Measurements from ENCODE around the gene EMP3.
"Not testable (repeated sequence)": the region's sequence is repeated elsewhere in the genome, so short reads cannot be mapped to it uniquely, and the experiment has no call there.

Gene EMP3

DNA sequence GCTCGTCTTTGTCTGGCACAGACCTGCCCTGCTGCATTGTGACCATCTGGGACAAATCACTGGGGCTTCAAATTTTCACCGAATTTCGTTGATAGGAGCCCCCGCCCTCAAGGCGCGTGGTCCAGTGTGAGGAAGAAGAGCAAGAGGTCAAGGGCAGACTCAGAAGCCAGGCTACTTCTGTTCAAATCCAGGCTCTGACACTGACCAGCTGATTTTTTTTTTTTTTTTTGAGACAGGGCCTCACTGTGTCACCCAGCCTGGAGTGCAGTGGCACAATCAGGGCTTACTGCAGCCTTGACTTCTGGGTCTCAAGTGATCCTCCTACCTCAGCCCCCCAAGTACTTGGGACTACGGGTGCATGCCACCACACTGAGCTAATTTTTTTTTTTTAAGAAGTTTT lies 46.0 kb downstream of the EMP3 start:
- no CpG with 5 or more reads among the region's 7 CpGs for WGBS (ENCODE audit: extremely low coverage, insufficient coverage, insufficient read length)
- H3K18ac ChIP-seq (ENCODE audit: low read length): no peak overlapping the region
- no peak overlapping the region for H4K91ac ChIP-seq (ENCODE audit: low read depth, low read length)
- no peak overlapping the region for H3K4me2 ChIP-seq (ENCODE audit: low read length)
- H4K12ac ChIP-seq (ENCODE audit: low read depth, low read length): no peak overlapping the region
- no peak overlapping the region for H3K4ac ChIP-seq (ENCODE audit: low read depth, low read length)
- H2BK120ac ChIP-seq (ENCODE audit: insufficient read depth, low read length, poor library complexity): no peak overlapping the region
- no peak overlapping the region for H2AFZ ChIP-seq (ENCODE audit: insufficient read depth, low read length, poor library complexity)
- H3K9me3 ChIP-seq (ENCODE audit: insufficient read depth, low read depth, low read length): no peaks in the 10 kb centered on the region
- no peak overlapping the region for H3K23ac ChIP-seq (ENCODE audit: low read length)
- no peak overlapping the region for H2AK5ac ChIP-seq (ENCODE audit: low read length)
- H3K36me3 ChIP-seq (ENCODE audit: control insufficient read depth in 1 of 2, insufficient read depth in 2 of 2, low read length in 2 of 2): no peaks in the 10 kb centered on the region
- H4K8ac ChIP-seq (ENCODE audit: low read depth, low read length): no peak overlapping the region
- DNase-seq: no peak
- no peaks in the 10 kb centered on the region for H3K79me2 ChIP-seq (ENCODE audit: control insufficient read depth, insufficient read depth, low read length, poor library complexity)
- H3K27me3 ChIP-seq (ENCODE audit: insufficient read depth, low read length): no peaks in the 10 kb centered on the region
- H3K79me1 ChIP-seq (ENCODE audit: low read length): no peaks in the 10 kb centered on the region
- no peak overlapping the region for H3K4me3 ChIP-seq (ENCODE audit: low read depth, low read length)
- no peak overlapping the region for H2BK12ac ChIP-seq (ENCODE audit: low read length)
- H3K9ac ChIP-seq (ENCODE audit: low read length): no peak overlapping the region
- no peak overlapping the region for H3K14ac ChIP-seq (ENCODE audit: low read length)
- no peaks in the 10 kb centered on the region for H3K4me1 ChIP-seq (ENCODE audit: control insufficient read depth in 1 of 2, insufficient read depth in 2 of 2, low read length in 2 of 2)
- no peak overlapping the region for H2BK5ac ChIP-seq (ENCODE audit: low read depth, low read length, poor library complexity)
- no peak overlapping the region for H3K27ac ChIP-seq (ENCODE audit: low read depth, low read length)

DNA sequence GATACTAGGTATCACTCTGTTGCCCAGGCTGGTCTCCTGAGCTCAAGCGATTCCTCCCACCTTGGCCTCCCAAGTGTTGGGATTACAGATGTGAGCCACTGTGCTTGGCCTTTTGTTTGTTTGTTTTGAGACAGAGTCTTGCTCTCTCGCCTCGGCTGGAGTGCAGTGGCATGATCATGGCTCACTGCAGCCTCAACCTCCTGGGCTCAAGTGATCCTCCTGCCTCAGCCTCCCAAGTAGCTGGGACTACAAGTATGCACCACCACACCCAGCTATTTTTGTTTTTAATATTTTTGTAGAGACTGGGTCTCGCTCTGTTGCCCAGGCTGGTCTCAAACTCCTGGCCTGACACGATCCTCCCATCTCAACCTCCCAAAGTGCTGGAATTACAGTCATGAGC lies 46.4 kb downstream of the EMP3 start:
- H3K27me3 ChIP-seq (ENCODE audit: insufficient read depth, low read length); H4K12ac ChIP-seq (ENCODE audit: low read depth, low read length); H3K4me3 ChIP-seq (ENCODE audit: low read depth, low read length); H3K14ac ChIP-seq (ENCODE audit: low read length); H3K9ac ChIP-seq (ENCODE audit: low read length); H3K9me3 ChIP-seq (ENCODE audit: insufficient read depth, low read depth, low read length); H2BK12ac ChIP-seq (ENCODE audit: low read length); H3K23ac ChIP-seq (ENCODE audit: low read length); H3K79me2 ChIP-seq (ENCODE audit: control insufficient read depth, insufficient read depth, low read length, poor library complexity); H3K4me1 ChIP-seq (ENCODE audit: control insufficient read depth in 1 of 2, insufficient read depth in 2 of 2, low read length in 2 of 2); H4K91ac ChIP-seq (ENCODE audit: low read depth, low read length); H3K27ac ChIP-seq (ENCODE audit: low read depth, low read length); H3K79me1 ChIP-seq (ENCODE audit: low read length); H3K36me3 ChIP-seq (ENCODE audit: control insufficient read depth in 1 of 2, insufficient read depth in 2 of 2, low read length in 2 of 2); DNase-seq; H2BK5ac ChIP-seq (ENCODE audit: low read depth, low read length, poor library complexity); H4K8ac ChIP-seq (ENCODE audit: low read depth, low read length); H3K4ac ChIP-seq (ENCODE audit: low read depth, low read length); H3K4me2 ChIP-seq (ENCODE audit: low read length); H2AK5ac ChIP-seq (ENCODE audit: low read length); H2BK120ac ChIP-seq (ENCODE audit: insufficient read depth, low read length, poor library complexity); H3K18ac ChIP-seq (ENCODE audit: low read length); H2AFZ ChIP-seq (ENCODE audit: insufficient read depth, low read length, poor library complexity): not testable (repeated sequence)
- WGBS (ENCODE audit: extremely low coverage, insufficient coverage, insufficient read length): no CpG with 5 or more reads among the region's 5 CpGs

DNA sequence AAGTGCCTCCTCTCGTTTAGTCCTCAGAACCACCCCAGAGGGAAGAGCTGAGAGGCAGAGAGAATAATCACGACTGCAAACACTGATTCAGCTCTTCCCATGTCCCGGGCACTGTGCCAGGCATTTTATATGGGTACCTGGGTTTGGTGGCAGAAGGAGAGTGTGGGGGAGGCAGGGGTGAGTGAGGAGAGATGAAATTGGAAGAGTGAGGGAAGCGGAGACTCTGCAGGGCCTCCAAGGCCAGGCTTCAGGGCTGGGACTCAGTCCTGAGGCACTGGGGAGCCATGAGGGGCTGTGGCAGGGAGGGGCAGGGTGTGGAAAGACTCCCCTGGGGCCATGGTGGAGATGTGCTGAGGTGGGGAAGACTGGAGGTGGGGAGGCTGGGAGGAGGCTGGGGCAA lies 47.6 kb downstream of the EMP3 start:
- H3K4me1 ChIP-seq (ENCODE audit: control insufficient read depth in 1 of 2, insufficient read depth in 2 of 2, low read length in 2 of 2): no peaks in the 10 kb centered on the region
- H4K12ac ChIP-seq (ENCODE audit: low read depth, low read length): no peak overlapping the region
- no peaks in the 10 kb centered on the region for H3K36me3 ChIP-seq (ENCODE audit: control insufficient read depth in 1 of 2, insufficient read depth in 2 of 2, low read length in 2 of 2)
- H2AFZ ChIP-seq (ENCODE audit: insufficient read depth, low read length, poor library complexity): no peak overlapping the region
- no peak overlapping the region for H4K91ac ChIP-seq (ENCODE audit: low read depth, low read length)
- no peaks in the 10 kb centered on the region for H3K9me3 ChIP-seq (ENCODE audit: insufficient read depth, low read depth, low read length)
- H2AK5ac ChIP-seq (ENCODE audit: low read length): no peak overlapping the region
- no peaks in the 10 kb centered on the region for H3K27me3 ChIP-seq (ENCODE audit: insufficient read depth, low read length)
- H3K4ac ChIP-seq (ENCODE audit: low read depth, low read length): no peak overlapping the region
- no peak overlapping the region for H2BK120ac ChIP-seq (ENCODE audit: insufficient read depth, low read length, poor library complexity)
- no peak overlapping the region for H4K8ac ChIP-seq (ENCODE audit: low read depth, low read length)
- H2BK12ac ChIP-seq (ENCODE audit: low read length): no peak overlapping the region
- no peak overlapping the region for H3K27ac ChIP-seq (ENCODE audit: low read depth, low read length)
- no peaks in the 10 kb centered on the region for H3K79me2 ChIP-seq (ENCODE audit: control insufficient read depth, insufficient read depth, low read length, poor library complexity)
- no peak overlapping the region for H3K23ac ChIP-seq (ENCODE audit: low read length)
- H3K79me1 ChIP-seq (ENCODE audit: low read length): no peaks in the 10 kb centered on the region
- H3K4me3 ChIP-seq (ENCODE audit: low read depth, low read length): no peak overlapping the region
- DNase-seq: no peak
- no peak overlapping the region for H3K18ac ChIP-seq (ENCODE audit: low read length)
- H3K9ac ChIP-seq (ENCODE audit: low read length): no peak overlapping the region
- H3K14ac ChIP-seq (ENCODE audit: low read length): no peak overlapping the region
- no peak overlapping the region for H2BK5ac ChIP-seq (ENCODE audit: low read depth, low read length, poor library complexity)
- H3K4me2 ChIP-seq (ENCODE audit: low read length): no peak overlapping the region
- no CpG with 5 or more reads among the region's 4 CpGs for WGBS (ENCODE audit: extremely low coverage, insufficient coverage, insufficient read length)

DNA sequence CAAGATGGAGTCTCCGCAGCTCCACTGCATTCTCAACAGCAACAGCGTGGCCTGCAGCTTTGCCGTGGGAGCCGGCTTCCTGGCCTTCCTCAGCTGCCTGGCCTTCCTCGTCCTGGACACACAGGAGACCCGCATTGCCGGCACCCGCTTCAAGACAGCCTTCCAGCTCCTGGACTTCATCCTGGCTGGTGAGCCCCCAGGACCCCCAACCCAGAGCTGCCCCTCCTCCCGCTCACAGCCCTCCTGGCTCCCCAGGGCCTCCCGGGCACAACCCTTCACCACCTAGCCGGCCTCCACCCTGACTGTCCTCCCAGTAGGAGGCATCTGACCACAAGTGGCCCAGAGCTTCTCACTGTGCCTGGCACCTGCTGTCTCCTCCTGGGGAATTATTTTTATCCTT lies 48.2 kb downstream of the EMP3 start:
- H3K4me1 ChIP-seq (ENCODE audit: control insufficient read depth in 1 of 2, insufficient read depth in 2 of 2, low read length in 2 of 2): no peaks in the 10 kb centered on the region
- WGBS (ENCODE audit: extremely low coverage, insufficient coverage, insufficient read length): no CpG with 5 or more reads among the region's 11 CpGs

More for the DNA sequence above, 48.2 kb downstream of the EMP3 start:
- H4K91ac ChIP-seq (ENCODE audit: low read depth, low read length): no peak overlapping the region
- H3K4me2 ChIP-seq (ENCODE audit: low read length): no peak overlapping the region
- peaks cover 0 to 1% of the 10 kb centered on the region in 2 experiments for H3K36me3 ChIP-seq (ENCODE audit: control insufficient read depth in 1 of 2, insufficient read depth in 2 of 2, low read length in 2 of 2)
- H3K9me3 ChIP-seq (ENCODE audit: insufficient read depth, low read depth, low read length): no peaks in the 10 kb centered on the region
- no peak overlapping the region for H2AK5ac ChIP-seq (ENCODE audit: low read length)
- H3K27ac ChIP-seq (ENCODE audit: low read depth, low read length): no peak overlapping the region
- no peaks in the 10 kb centered on the region for H3K79me1 ChIP-seq (ENCODE audit: low read length)
- H3K18ac ChIP-seq (ENCODE audit: low read length): no peak overlapping the region
- no peak overlapping the region for H3K23ac ChIP-seq (ENCODE audit: low read length)
- H2BK120ac ChIP-seq (ENCODE audit: insufficient read depth, low read length, poor library complexity): no peak overlapping the region
- H3K9ac ChIP-seq (ENCODE audit: low read length): no peak overlapping the region
- DNase-seq: no peak
- H3K4ac ChIP-seq (ENCODE audit: low read depth, low read length): no peak overlapping the region
- no peaks in the 10 kb centered on the region for H3K27me3 ChIP-seq (ENCODE audit: insufficient read depth, low read length)
- H3K4me3 ChIP-seq (ENCODE audit: low read depth, low read length): no peak overlapping the region
- no peak overlapping the region for H2BK12ac ChIP-seq (ENCODE audit: low read length)
- H2BK5ac ChIP-seq (ENCODE audit: low read depth, low read length, poor library complexity): no peak overlapping the region
- no peak overlapping the region for H4K8ac ChIP-seq (ENCODE audit: low read depth, low read length)
- H2AFZ ChIP-seq (ENCODE audit: insufficient read depth, low read length, poor library complexity): no peak overlapping the region
- no peak overlapping the region for H4K12ac ChIP-seq (ENCODE audit: low read depth, low read length)
- H3K14ac ChIP-seq (ENCODE audit: low read length): no peak overlapping the region
- no peaks in the 10 kb centered on the region for H3K79me2 ChIP-seq (ENCODE audit: control insufficient read depth, insufficient read depth, low read length, poor library complexity)

Data from trophoblast cell (in vitro differentiated cells and primary cell).